HUES64 (cell line): ENCODE data around the gene BARD1. TPM values are rescaled to one million over a fixed set of nuclear protein-coding genes. Genes with fewer than 3 reads are reported as not detected.

Experiments
- H3K27ac ChIP-seq: 2 replicates; pipeline ENCODE4 v1.7.0; 2013; ENCODE audit warnings: low read depth, low read length, inconsistent platforms
- H3K27me3 ChIP-seq: 2 replicates; pipeline ENCODE4 v1.6.1; 2013; ENCODE audit warnings: mild to moderate bottlenecking, low read length; ENCODE audit not compliant: insufficient read depth
- H3K36me3 ChIP-seq: 2 replicates; pipeline ENCODE4 v1.6.1; 2013; ENCODE audit warnings: mild to moderate bottlenecking, low read length; ENCODE audit not compliant: insufficient read depth
- H3K4me1 ChIP-seq: 2 replicates; pipeline ENCODE4 v1.6.1; 2013; ENCODE audit warnings: mild to moderate bottlenecking, low read length, moderate library complexity; ENCODE audit not compliant: insufficient read depth
- H3K4me3 ChIP-seq: 2 replicates; pipeline ENCODE4 v1.5.1; 2013; ENCODE audit warnings: mild to moderate bottlenecking, low read length, moderate library complexity
- H3K9ac ChIP-seq: 2 replicates; pipeline ENCODE4 v1.6.1; 2013; ENCODE audit warnings: mild to moderate bottlenecking, low read depth, low read length
- H3K9me3 ChIP-seq: 2 replicates; pipeline ENCODE4 v1.6.1; 2013; ENCODE audit warnings: low read depth, low read length; ENCODE audit not compliant: insufficient read depth
- WGBS: fragments of 150-250, 120-280 bp; methylation state at CpG from one replicate; pipeline ENCODE4 v1.1.7; 2013; ENCODE audit warnings: missing lambda C conversion rate; 5-methylcytosine and 5-hydroxymethylcytosine counted together
- polyA plus RNA-seq, 2 experiments: library from polyadenylated mRNA; stranded (reverse); fragments of 50-300 nt; gene quantifications; one replicate each; pipeline ENCODE4 v1.2.3, GENCODE V29; 2013

BARD1 gene
- 12.8 TPM for polyA plus RNA-seq (2013, experiment 1 of 2)
- polyA plus RNA-seq (2013, experiment 2 of 2), result 15.7 TPM

GRCh38 chr2:214808981-214809750 lies at the start of gene BARD1:
BARD1 (minus strand) TSS chr2:214809683; CDS start chr2:214809569, 114 bp downstream.
- H3K36me3 ChIP-seq, result peaks cover 3% of the 10 kb centered on the region; the same call in 1 of the 2 replicates
- H3K4me1 ChIP-seq, result peaks cover 33% of the 10 kb centered on the region
- H3K9ac ChIP-seq, result peak within 1 kb of the TSS; percentile 93
- peaks cover 10% of the 10 kb centered on the region for H3K27me3 ChIP-seq
- H3K9me3 ChIP-seq, result no peaks in the 10 kb centered on the region
- peak within 1 kb of the TSS; percentile 96 for H3K27ac ChIP-seq
- WGBS, result under 1% methylated on average over 76 of the region's 76 CpGs
- H3K4me3 ChIP-seq, result peak within 1 kb of the TSS; percentile 88

GRCh38 chr2:214856137-214856536 lies 46.7 kb upstream of the BARD1 start:
- no peaks in the 10 kb centered on the region for H3K27me3 ChIP-seq
- H3K9ac ChIP-seq, result no peak overlapping the region
- H3K27ac ChIP-seq, result no peak overlapping the region
- WGBS, result 79% methylated on average over 3 of the region's 3 CpGs
- H3K36me3 ChIP-seq, result no peaks in the 10 kb centered on the region
- no peak overlapping the region for H3K4me3 ChIP-seq
- peaks cover 7% of the 10 kb centered on the region; the same call in 1 of the 2 replicates for H3K4me1 ChIP-seq
- no peaks in the 10 kb centered on the region for H3K9me3 ChIP-seq

- Histone ChIP-seq H3K27me3 (no peaks in the 10 kb centered on the region), H3K27ac (no peak overlapping the region), H3K4me3 (no peak overlapping the region), H3K9me3 (no peaks in the 10 kb centered on the region), H3K4me1 (peaks cover 7% of the 10 kb centered on the region; the same call in 1 of the 2 replicates), H3K9ac (no peak overlapping the region), H3K36me3 (no peaks in the 10 kb centered on the region)
- 98% methylated on average over 2 of the region's 2 CpGs for WGBS
Measured at GRCh38 chr2:214853906-214854305, 44.4 kb upstream of the BARD1 start.

GRCh38 chr2:214843823-214844222 lies 34.3 kb upstream of the BARD1 start:
- no peak overlapping the region for H3K27ac ChIP-seq
- H3K9me3 ChIP-seq, result peaks cover 9% of the 10 kb centered on the region
- no peak overlapping the region for H3K9ac ChIP-seq
- H3K36me3 ChIP-seq, result no peaks in the 10 kb centered on the region
- H3K4me1 ChIP-seq, result no peaks in the 10 kb centered on the region
- H3K4me3 ChIP-seq, result no peak overlapping the region
- H3K27me3 ChIP-seq, result no peaks in the 10 kb centered on the region
- WGBS, result 100% methylated on average over 1 of the region's 2 CpGs

- H3K9me3 ChIP-seq, result peaks cover 9% of the 10 kb centered on the region
- H3K27ac ChIP-seq, result no peak overlapping the region
- no peak overlapping the region for H3K4me3 ChIP-seq
- peaks cover 18% of the 10 kb centered on the region for H3K4me1 ChIP-seq
- H3K9ac ChIP-seq, result no peak overlapping the region
- WGBS, result 88% methylated on average over 2 of the region's 2 CpGs
- H3K27me3 ChIP-seq, result no peaks in the 10 kb centered on the region
- H3K36me3 ChIP-seq, result no peaks in the 10 kb centered on the region
Measured at GRCh38 chr2:214839464-214839863, 30.0 kb upstream of the BARD1 start.

- peaks cover 9% of the 10 kb centered on the region for H3K9me3 ChIP-seq
- H3K27me3 ChIP-seq, result no peaks in the 10 kb centered on the region
- H3K4me1 ChIP-seq, result peaks cover 18% of the 10 kb centered on the region
- H3K27ac ChIP-seq, result peak overlapping the region; percentile 11; the same call in 1 of the 2 replicates
- H3K36me3 ChIP-seq, result no peaks in the 10 kb centered on the region
- no peak overlapping the region for H3K4me3 ChIP-seq
- H3K9ac ChIP-seq, result no peak overlapping the region
Measured at GRCh38 chr2:214837466-214837865, 28.0 kb upstream of the BARD1 start.

GRCh38 chr2:214836568-214836967 lies 27.1 kb upstream of the BARD1 start:
- no peaks in the 10 kb centered on the region for H3K27me3 ChIP-seq

GRCh38 chr2:214830794-214831346 lies 21.4 kb upstream of the BARD1 start:
- no peaks in the 10 kb centered on the region for H3K27me3 ChIP-seq
- WGBS, result 73% methylated on average over 3 of the region's 5 CpGs
- no peak overlapping the region for H3K9ac ChIP-seq
- H3K9me3 ChIP-seq, result no peaks in the 10 kb centered on the region
- no peak overlapping the region for H3K27ac ChIP-seq
- no peaks in the 10 kb centered on the region for H3K36me3 ChIP-seq
- no peak overlapping the region for H3K4me3 ChIP-seq
- peaks cover 7% of the 10 kb centered on the region; the same call in 1 of the 2 replicates for H3K4me1 ChIP-seq

More at GRCh38 chr2:214836568-214836967, 27.1 kb upstream of the BARD1 start:
- H3K9ac ChIP-seq, result no peak overlapping the region
- no peak overlapping the region for H3K27ac ChIP-seq
- H3K9me3 ChIP-seq, result peaks cover 9% of the 10 kb centered on the region
- no peaks in the 10 kb centered on the region for H3K36me3 ChIP-seq
- H3K4me1 ChIP-seq, result peaks cover 18% of the 10 kb centered on the region
- H3K4me3 ChIP-seq, result no peak overlapping the region

GRCh38 chr2:214816008-214816533 lies 6.6 kb upstream of the BARD1 start:
- H3K4me1 ChIP-seq, result peaks cover 6% of the 10 kb centered on the region
- H3K9me3 ChIP-seq, result no peaks in the 10 kb centered on the region
- WGBS, result 100% methylated on average over 1 of the region's 1 CpG
- no peak overlapping the region for H3K4me3 ChIP-seq
- peaks cover 3% of the 10 kb centered on the region for H3K27me3 ChIP-seq
- H3K9ac ChIP-seq, result no peak overlapping the region
- no peak overlapping the region for H3K27ac ChIP-seq
- H3K36me3 ChIP-seq, result no peaks in the 10 kb centered on the region

- peaks cover 10% of the 10 kb centered on the region for H3K27me3 ChIP-seq
- peaks cover 24% of the 10 kb centered on the region for H3K4me1 ChIP-seq
- H3K36me3 ChIP-seq, result peaks cover 3% of the 10 kb centered on the region; the same call in 1 of the 2 replicates
- 91% methylated on average over 14 of the region's 14 CpGs for WGBS
- peak overlapping the region; percentile 57 for H3K4me3 ChIP-seq
- no peaks in the 10 kb centered on the region for H3K9me3 ChIP-seq
- no peak overlapping the region for H3K9ac ChIP-seq
- H3K27ac ChIP-seq, result no peak overlapping the region
Measured at GRCh38 chr2:214810671-214811070, 1.2 kb upstream of the BARD1 start.
